ENCODE results near the gene SLC1A6.
"Not testable (repeated sequence)": the region's sequence is repeated elsewhere in the genome, so short reads cannot be mapped to it uniquely, and the experiment has no call there.

SLC1A6 gene

GRCh38 chr19:14959263-14959662 lies 20.4 kb downstream of the SLC1A6 start:
- no peak for TF ChIP-seq CTCF (IDR thresholded peaks at IDR 0.05; ENCODE audit: low read length, missing control alignments)
- H3K4me3 ChIP-seq (replicated peaks; ENCODE audit: low read depth, low read length) = no peak overlapping the region
- DNase-seq (ENCODE audit: low read depth) = no peak

- TF ChIP-seq CTCF (IDR thresholded peaks at IDR 0.05; ENCODE audit: low read length, missing control alignments) = no peak
- H3K4me3 ChIP-seq (replicated peaks; ENCODE audit: low read depth, low read length) = no peak overlapping the region
- DNase-seq (ENCODE audit: low read depth) = no peak
These were observed 22.2 kb downstream of the SLC1A6 start for GRCh38 chr19:14957464-14957863.

GRCh38 chr19:14954071-14954655 lies 25.5 kb downstream of the SLC1A6 start:
- no peak for TF ChIP-seq CTCF (IDR thresholded peaks at IDR 0.05; ENCODE audit: low read length, missing control alignments)
- H3K4me3 ChIP-seq (replicated peaks; ENCODE audit: low read depth, low read length) = no peak overlapping the region
- DNase-seq (ENCODE audit: low read depth) = no peak

GRCh38 chr19:14952767-14953166 lies 26.9 kb downstream of the SLC1A6 start:
- H3K4me3 ChIP-seq (replicated peaks; ENCODE audit: low read depth, low read length) = no peak overlapping the region
- no peak for DNase-seq (ENCODE audit: low read depth)
- no peak for TF ChIP-seq CTCF (IDR thresholded peaks at IDR 0.05; ENCODE audit: low read length, missing control alignments)

GRCh38 chr19:14950421-14950820 lies 29.2 kb downstream of the SLC1A6 start:
- DNase-seq (ENCODE audit: low read depth) = no peak
- H3K4me3 ChIP-seq (replicated peaks; ENCODE audit: low read depth, low read length) = no peak overlapping the region
- no peak for TF ChIP-seq CTCF (IDR thresholded peaks at IDR 0.05; ENCODE audit: low read length, missing control alignments)

- H3K4me3 ChIP-seq (replicated peaks; ENCODE audit: low read depth, low read length) = no peak overlapping the region
- no peak for TF ChIP-seq CTCF (IDR thresholded peaks at IDR 0.05; ENCODE audit: low read length, missing control alignments)
- DNase-seq (ENCODE audit: low read depth) = no peak
These were observed 29.8 kb downstream of the SLC1A6 start for GRCh38 chr19:14949876-14950275.

- DNase-seq (ENCODE audit: low read depth); H3K4me3 ChIP-seq (replicated peaks; ENCODE audit: low read depth, low read length): not testable (repeated sequence)
These were observed 30.3 kb downstream of the SLC1A6 start for GRCh38 chr19:14949413-14949812.
